Peyer's patch (tissue), 4 donors: ENCODE measurements around the gene MIDN.

ENCODE experiments used
- POLR2A ChIP-seq, 2 donors: fragments of 450-650 bp; IDR thresholded peaks; one replicate each; pipeline ENCODE4 v1.5.1; 2017; ENCODE audit warnings: antibody characterized with exemption in 2 of 2, mild to moderate bottlenecking in 2 of 2, moderate library complexity in 2 of 2
- TF ChIP-seq, protein P1 (sequence below), 6 experiments: fragments of 450-650 bp in 4 of 6; fragments of 200-600 bp in 2 of 6; sonication (generic) in 1 of 6; IDR thresholded peaks; one replicate each; pipeline ENCODE4 v1.5.1; 2017 to 2019; ENCODE audit warnings: antibody characterized with exemption in 6 of 6, mild to moderate bottlenecking in 3 of 6, moderate library complexity in 1 of 6

DNA sequence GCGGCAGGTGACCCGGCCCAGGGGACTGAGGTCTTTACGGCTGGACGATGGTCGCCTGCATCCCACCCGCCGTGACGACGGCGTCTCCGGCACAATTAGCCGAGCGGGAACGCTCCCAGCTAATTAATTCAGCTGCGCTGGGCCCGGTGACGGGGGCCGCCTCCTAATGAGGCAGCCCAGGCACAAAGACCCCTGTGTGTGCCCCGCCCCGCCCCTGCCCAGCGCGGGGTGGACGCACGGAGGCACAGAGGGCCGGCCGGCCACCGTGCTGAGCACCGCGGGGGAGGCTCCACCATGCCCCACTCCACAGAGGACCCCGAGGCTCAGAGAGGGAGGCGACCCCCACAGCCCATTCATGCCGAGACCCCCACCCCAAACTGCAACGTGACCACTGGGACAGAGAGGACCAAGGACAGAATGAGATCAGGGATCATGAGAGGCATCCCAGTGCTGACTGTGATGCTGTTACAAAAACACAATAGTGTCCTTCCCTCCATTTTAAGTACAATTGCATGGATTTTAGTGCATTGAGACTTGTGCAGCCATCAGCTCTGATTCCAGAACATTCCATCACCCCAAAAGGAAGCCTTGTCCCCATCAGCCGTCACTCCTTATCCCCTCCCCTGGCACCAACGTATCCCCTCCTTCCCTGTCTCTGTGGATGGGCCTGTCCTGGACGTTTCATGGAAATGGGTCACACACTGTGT, 54.3 kb downstream of the MIDN start:
- TF ChIP-seq, protein P1, sequence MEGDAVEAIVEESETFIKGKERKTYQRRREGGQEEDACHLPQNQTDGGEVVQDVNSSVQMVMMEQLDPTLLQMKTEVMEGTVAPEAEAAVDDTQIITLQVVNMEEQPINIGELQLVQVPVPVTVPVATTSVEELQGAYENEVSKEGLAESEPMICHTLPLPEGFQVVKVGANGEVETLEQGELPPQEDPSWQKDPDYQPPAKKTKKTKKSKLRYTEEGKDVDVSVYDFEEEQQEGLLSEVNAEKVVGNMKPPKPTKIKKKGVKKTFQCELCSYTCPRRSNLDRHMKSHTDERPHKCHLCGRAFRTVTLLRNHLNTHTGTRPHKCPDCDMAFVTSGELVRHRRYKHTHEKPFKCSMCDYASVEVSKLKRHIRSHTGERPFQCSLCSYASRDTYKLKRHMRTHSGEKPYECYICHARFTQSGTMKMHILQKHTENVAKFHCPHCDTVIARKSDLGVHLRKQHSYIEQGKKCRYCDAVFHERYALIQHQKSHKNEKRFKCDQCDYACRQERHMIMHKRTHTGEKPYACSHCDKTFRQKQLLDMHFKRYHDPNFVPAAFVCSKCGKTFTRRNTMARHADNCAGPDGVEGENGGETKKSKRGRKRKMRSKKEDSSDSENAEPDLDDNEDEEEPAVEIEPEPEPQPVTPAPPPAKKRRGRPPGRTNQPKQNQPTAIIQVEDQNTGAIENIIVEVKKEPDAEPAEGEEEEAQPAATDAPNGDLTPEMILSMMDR (IDR thresholded peaks at IDR 0.05) = no peak
- no peak for TF ChIP-seq POLR2A (IDR thresholded peaks at IDR 0.05)
